Dedifferentiated amniotic fluid mesenchymal stem cell (primary cell): ENCODE results near the gene SPAAR.

ENCODE experiments used
- DNase-seq: peaks from one replicate; pipeline ENCODE4 v3.0.0-alpha.2; 2016; ENCODE audit errors: extremely low spot score

Gene SPAAR

GRCh38 chr9:35948451-35948850 lies 39.2 kb downstream of the SPAAR start:
- no peak for DNase-seq

- no peak for DNase-seq
These were observed 39.6 kb downstream of the SPAAR start for GRCh38 chr9:35948901-35949318.

GRCh38 chr9:35951736-35952135 lies 42.4 kb downstream of the SPAAR start:
- DNase-seq: peak; percentile 32

GRCh38 chr9:35952526-35953191 lies 43.4 kb downstream of the SPAAR start:
- peak; percentile 1 for DNase-seq

DNA sequence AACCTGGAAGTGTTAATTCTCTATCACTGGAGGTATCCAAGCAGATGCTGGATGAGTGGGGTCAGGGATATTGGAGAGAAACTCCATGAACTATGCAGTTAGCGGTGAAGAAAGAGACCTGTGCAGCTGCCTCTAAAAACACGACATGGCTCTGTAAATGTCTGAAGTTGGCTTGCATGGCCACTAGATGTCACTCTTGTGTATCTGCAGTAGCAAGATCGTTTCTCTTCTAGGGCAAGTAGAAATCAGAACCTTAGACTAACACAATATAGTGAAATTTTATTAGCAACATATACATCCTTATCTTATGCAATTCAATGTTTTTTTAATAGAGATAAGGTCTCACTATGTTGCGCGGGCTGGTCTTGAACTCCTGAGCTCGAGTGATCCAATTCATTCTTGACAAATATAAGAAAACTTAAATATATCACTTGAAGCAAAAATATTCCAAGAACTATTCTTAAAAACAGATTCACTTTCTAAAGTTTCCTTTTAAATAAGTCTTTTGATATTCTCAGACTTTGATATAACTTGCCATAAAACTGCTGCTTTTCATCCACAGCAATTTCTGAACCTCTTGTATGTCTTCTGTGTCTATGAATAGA lies 45.8 kb downstream of the SPAAR start:
- DNase-seq: peak; percentile 86

- DNase-seq: no peak
These were observed 47.4 kb downstream of the SPAAR start for GRCh38 chr9:35956651-35957050.

GRCh38 chr9:35958104-35958837 lies 49.0 kb downstream of the SPAAR start, which contains the start of gene OR2S2:
OR2S2 (minus strand) TSS chr9:35958154; CDS start chr9:35958098, 56 bp downstream.
- no peak for DNase-seq

GRCh38 chr9:35960039-35960655 lies 50.9 kb downstream of the SPAAR start:
- DNase-seq: peak; percentile 14
